OCI-LY1 (cell line): ENCODE data around the gene HGD.

ENCODE experiments used
- H2AFZ ChIP-seq: fragments of 200-600 bp; sonication (generic), shearing (Covaris generic); 2 replicates; pipeline ENCODE4 v1.6.0; 2014; ENCODE audit warnings: antibody characterized with exemption, mild to moderate bottlenecking, low read length
- H3F3A ChIP-seq: fragments of 200-600 bp; sonication (generic), shearing (Covaris generic); 2 replicates; pipeline ENCODE4 v1.6.0; 2014; ENCODE audit warnings: mild to moderate bottlenecking, antibody characterized with exemption, low read length, moderate library complexity; ENCODE audit not compliant: insufficient read depth
- H3K27ac ChIP-seq: fragments of 200-600 bp; sonication (generic); 2 replicates; pipeline ENCODE4 v1.5.1; 2014; ENCODE audit warnings: low read length, mixed run types, mild to moderate bottlenecking, low read depth; ENCODE audit not compliant: poor library complexity, severe bottlenecking
- H3K27me3 ChIP-seq: fragments of 200-600 bp; sonication (generic); 2 replicates; pipeline ENCODE4 v1.6.0; 2014; ENCODE audit warnings: antibody characterized with exemption, mild to moderate bottlenecking, low read length, moderate library complexity; ENCODE audit not compliant: insufficient read depth
- H3K36me3 ChIP-seq: fragments of 200-600 bp; sonication (generic); 2 replicates; pipeline ENCODE4 v1.6.1; 2014; ENCODE audit warnings: mild to moderate bottlenecking, antibody characterized with exemption, low read length, moderate library complexity, mixed read lengths; ENCODE audit not compliant: insufficient read depth
- H3K4me1 ChIP-seq: fragments of 200-600 bp; sonication (generic); 2 replicates; pipeline ENCODE4 v1.5.1; 2014; ENCODE audit warnings: mild to moderate bottlenecking, low read length, moderate library complexity; ENCODE audit not compliant: insufficient read depth, severe bottlenecking
- H3K4me2 ChIP-seq: fragments of 200-600 bp; sonication (generic), shearing (Covaris generic); 2 replicates; pipeline ENCODE4 v1.6.1; 2014; ENCODE audit warnings: low read length
- H3K4me3 ChIP-seq: fragments of 200-600 bp; sonication (generic); 2 replicates; pipeline ENCODE4 v1.5.1; 2014; ENCODE audit warnings: low read length, low read depth, mild to moderate bottlenecking, mixed read lengths; ENCODE audit not compliant: poor library complexity, severe bottlenecking
- H3K79me2 ChIP-seq: fragments of 200-600 bp; shearing (Covaris generic); 2 replicates; pipeline ENCODE4 v1.6.1; 2016; ENCODE audit warnings: mixed run types, low read length, mixed read lengths; ENCODE audit not compliant: insufficient read depth
- H3K9ac ChIP-seq: fragments of 200-600 bp; sonication (generic), shearing (Covaris generic); 2 replicates; pipeline ENCODE4 v1.6.1; 2014; ENCODE audit warnings: mild to moderate bottlenecking, low read length, mixed read lengths
- H3K9me2 ChIP-seq: fragments of 200-600 bp; sonication (generic), shearing (Covaris generic); 2 replicates; pipeline ENCODE4 v1.6.1; 2014; ENCODE audit warnings: low read depth, mild to moderate bottlenecking, low read length, mixed read lengths
- H3K9me3 ChIP-seq: fragments of 200-600 bp; shearing (Covaris generic); 2 replicates; pipeline ENCODE4 v1.6.1; 2014; ENCODE audit warnings: low read length, mixed read lengths
- H4K20me1 ChIP-seq: fragments of 200-600 bp; sonication (generic), shearing (Covaris generic); 2 replicates; pipeline ENCODE4 v1.6.0; 2016; ENCODE audit warnings: mild to moderate bottlenecking, low read length; ENCODE audit not compliant: insufficient read depth
- CTCF ChIP-seq: fragments of 200-600 bp; sonication (generic), shearing (Covaris generic); IDR thresholded peaks from 2 replicates; pipeline ENCODE4 v1.5.1; 2017; ENCODE audit warnings: mild to moderate bottlenecking, antibody characterized with exemption, low read length, moderate library complexity, mixed read lengths
- EZH2 ChIP-seq: fragments of 200-600 bp; sonication (generic), shearing (Covaris generic); IDR thresholded peaks from 2 replicates; pipeline ENCODE4 v1.8.0; 2017; ENCODE audit warnings: borderline replicate concordance, mixed run types, mild to moderate bottlenecking, antibody characterized with exemption, low read length, moderate library complexity, mixed read lengths

Gene HGD

GRCh38 chr3:120661945-120662344 is 20.1 kb downstream of the HGD start:
- Histone ChIP-seq H3F3A (no peaks in the 10 kb centered on the region), H3K4me1 (no peaks in the 10 kb centered on the region), H3K4me2 (no peak overlapping the region), H3K27ac (no peak overlapping the region), H3K27me3 (no peaks in the 10 kb centered on the region), H3K36me3 (no peaks in the 10 kb centered on the region), H3K4me3 (no peak overlapping the region), H3K79me2 (no peaks in the 10 kb centered on the region), H4K20me1 (no peaks in the 10 kb centered on the region), H3K9ac (no peak overlapping the region), H3K9me2 (no peaks in the 10 kb centered on the region), H3K9me3 (no peaks in the 10 kb centered on the region), H2AFZ (no peak overlapping the region)
- TF ChIP-seq EZH2: no peak
- no peak for TF ChIP-seq CTCF

GRCh38 chr3:120661106-120661905 is 20.7 kb downstream of the HGD start:
- H4K20me1 ChIP-seq: no peaks in the 10 kb centered on the region
- H3K4me1 ChIP-seq: no peaks in the 10 kb centered on the region
- H3K4me3 ChIP-seq: no peak overlapping the region
- no peaks in the 10 kb centered on the region for H3K27me3 ChIP-seq
- no peak overlapping the region for H2AFZ ChIP-seq
- no peaks in the 10 kb centered on the region for H3F3A ChIP-seq
- TF ChIP-seq EZH2: no peak
- TF ChIP-seq CTCF: no peak
- no peaks in the 10 kb centered on the region for H3K79me2 ChIP-seq
- no peaks in the 10 kb centered on the region for H3K9me3 ChIP-seq
- no peak overlapping the region for H3K27ac ChIP-seq
- no peaks in the 10 kb centered on the region for H3K36me3 ChIP-seq
- H3K9me2 ChIP-seq: no peaks in the 10 kb centered on the region
- no peak overlapping the region for H3K9ac ChIP-seq
- H3K4me2 ChIP-seq: no peak overlapping the region

DNA sequence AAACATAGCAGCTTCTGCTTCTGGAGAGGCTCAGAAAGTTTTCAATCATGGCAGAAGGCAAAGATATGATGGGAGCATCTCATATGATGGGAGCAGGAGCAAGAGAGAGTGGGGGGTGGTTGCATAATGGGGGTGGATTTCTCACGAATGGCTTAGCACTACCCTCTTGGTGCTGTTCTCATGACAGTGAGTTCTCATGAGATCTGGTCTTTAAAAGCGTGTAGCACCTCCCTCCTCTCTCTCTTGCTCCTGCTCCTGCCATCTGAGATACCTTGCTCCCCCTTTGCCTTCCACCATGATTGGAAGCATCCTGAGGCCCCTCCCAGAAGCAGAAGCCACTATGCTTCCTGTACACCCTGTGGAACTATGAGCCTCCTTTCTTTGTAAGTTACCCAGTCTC is 22.2 kb downstream of the HGD start:
- no peak overlapping the region for H3K9ac ChIP-seq
- TF ChIP-seq EZH2 (no peak), CTCF (no peak)
- H3K27me3 ChIP-seq: no peaks in the 10 kb centered on the region
- no peaks in the 10 kb centered on the region for H3K9me2 ChIP-seq
- H3K9me3 ChIP-seq: no peaks in the 10 kb centered on the region
- H2AFZ ChIP-seq: no peak overlapping the region
- no peaks in the 10 kb centered on the region for H3F3A ChIP-seq
- no peaks in the 10 kb centered on the region for H3K79me2 ChIP-seq
- H3K36me3 ChIP-seq: no peaks in the 10 kb centered on the region
- no peak overlapping the region for H3K27ac ChIP-seq
- H3K4me3 ChIP-seq: no peak overlapping the region
- no peaks in the 10 kb centered on the region for H3K4me1 ChIP-seq
- H4K20me1 ChIP-seq: no peaks in the 10 kb centered on the region
- H3K4me2 ChIP-seq: no peak overlapping the region
